Activated T-cell treated with anti-CD3 and anti-CD28 coated beads, Interleukin-2, amount 50 U/mL, for 24 hours (primary cell): ENCODE results near the gene NEUROG2.
"Not testable (repeated sequence)": the region's sequence is repeated elsewhere in the genome, so short reads cannot be mapped to it uniquely, and the experiment has no call there.

ENCODE experiments used
- DNase-seq: peaks from one replicate; pipeline ENCODE4 v3.0.0-alpha.2; 2020
- H3K27ac Mint-ChIP-seq: 2 replicates; pipeline ENCODE4 v1.8.0; 2020; ENCODE audit warnings: mild to moderate bottlenecking, mixed read lengths
- H3K27me3 Mint-ChIP-seq: 2 replicates; pipeline ENCODE4 v1.8.0; 2020; ENCODE audit warnings: mixed read lengths
- H3K36me3 Mint-ChIP-seq: 2 replicates; pipeline ENCODE4 v1.8.0; 2020; ENCODE audit warnings: low read depth, mixed read lengths
- H3K4me1 Mint-ChIP-seq: 2 replicates; pipeline ENCODE4 v1.8.0; 2020; ENCODE audit warnings: low read depth, mixed read lengths
- H3K4me3 Mint-ChIP-seq: 2 replicates; pipeline ENCODE4 v1.8.0; 2020; ENCODE audit warnings: mild to moderate bottlenecking, moderate library complexity, mixed read lengths
- H3K9me3 Mint-ChIP-seq: 2 replicates; pipeline ENCODE4 v1.8.0; 2020; ENCODE audit warnings: mixed read lengths

Gene NEUROG2

GRCh38 chr4:112516066-112516470 lies at the start of gene NEUROG2:
TSS of gene NEUROG2 (minus strand) at chr4:112516180. CDS start at chr4:112515475, 705 bp downstream.
- no peaks in the 10 kb centered on the region for H3K9me3 Mint-ChIP-seq
- peak within 1 kb of the TSS; percentile 85 for H3K4me3 Mint-ChIP-seq
- peaks cover 2% of the 10 kb centered on the region for H3K36me3 Mint-ChIP-seq
- peaks cover 55% of the 10 kb centered on the region for H3K4me1 Mint-ChIP-seq
- peak within 1 kb of the TSS; percentile 75 for H3K27ac Mint-ChIP-seq
- H3K27me3 Mint-ChIP-seq = peaks cover 96% of the 10 kb centered on the region
- no peak for DNase-seq

- H3K4me1 Mint-ChIP-seq = no peaks in the 10 kb centered on the region
- H3K4me3 Mint-ChIP-seq = no peak overlapping the region
- H3K27ac Mint-ChIP-seq = no peak overlapping the region
Measured at GRCh38 chr4:112564706-112565270, 48.8 kb upstream of the NEUROG2 start.

GRCh38 chr4:112563431-112564200 lies 47.6 kb upstream of the NEUROG2 start:
- H3K4me3 Mint-ChIP-seq = no peak overlapping the region
- peaks cover 45% of the 10 kb centered on the region for H3K36me3 Mint-ChIP-seq
- no peaks in the 10 kb centered on the region for H3K4me1 Mint-ChIP-seq
- no peaks in the 10 kb centered on the region for H3K9me3 Mint-ChIP-seq
- no peak overlapping the region for H3K27ac Mint-ChIP-seq
- no peaks in the 10 kb centered on the region for H3K27me3 Mint-ChIP-seq
- DNase-seq = no peak

More at GRCh38 chr4:112564706-112565270, 48.8 kb upstream of the NEUROG2 start:
- Mint-ChIP-seq H3K27me3 (no peaks in the 10 kb centered on the region), H3K36me3 (peaks cover 37% of the 10 kb centered on the region), H3K9me3 (no peaks in the 10 kb centered on the region)
- DNase-seq = no peak

GRCh38 chr4:112562254-112562879 lies 46.4 kb upstream of the NEUROG2 start:
- H3K36me3 Mint-ChIP-seq = peaks cover 51% of the 10 kb centered on the region
- no peaks in the 10 kb centered on the region for H3K27me3 Mint-ChIP-seq
- DNase-seq = no peak
- no peaks in the 10 kb centered on the region for H3K9me3 Mint-ChIP-seq
- no peaks in the 10 kb centered on the region for H3K4me1 Mint-ChIP-seq
- no peak overlapping the region for H3K27ac Mint-ChIP-seq
- no peak overlapping the region for H3K4me3 Mint-ChIP-seq

DNA sequence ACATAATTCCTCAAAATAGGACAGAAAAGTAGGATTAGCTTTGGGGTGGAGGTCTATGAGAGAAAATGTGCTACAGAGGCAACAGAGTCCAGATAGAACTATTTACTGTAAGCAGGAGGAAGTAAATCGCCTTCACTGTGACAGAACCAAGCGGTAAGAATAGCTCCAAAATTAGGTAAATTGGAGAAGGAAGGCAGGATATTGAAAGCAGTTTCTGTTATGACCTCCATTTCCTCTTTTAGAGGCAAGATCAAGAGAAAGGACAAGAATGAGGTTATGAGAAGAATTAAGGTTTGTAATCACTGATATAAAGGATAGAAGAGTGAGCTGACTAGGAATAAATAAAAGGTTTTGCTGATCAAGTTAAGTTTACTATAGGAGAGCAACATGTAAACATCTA lies 44.1 kb upstream of the NEUROG2 start:
- no peaks in the 10 kb centered on the region for H3K27me3 Mint-ChIP-seq
- no peak overlapping the region for H3K4me3 Mint-ChIP-seq
- no peaks in the 10 kb centered on the region for H3K4me1 Mint-ChIP-seq
- peaks cover 49% of the 10 kb centered on the region for H3K36me3 Mint-ChIP-seq
- H3K27ac Mint-ChIP-seq = no peak overlapping the region
- no peak for DNase-seq
- H3K9me3 Mint-ChIP-seq = no peaks in the 10 kb centered on the region

DNA sequence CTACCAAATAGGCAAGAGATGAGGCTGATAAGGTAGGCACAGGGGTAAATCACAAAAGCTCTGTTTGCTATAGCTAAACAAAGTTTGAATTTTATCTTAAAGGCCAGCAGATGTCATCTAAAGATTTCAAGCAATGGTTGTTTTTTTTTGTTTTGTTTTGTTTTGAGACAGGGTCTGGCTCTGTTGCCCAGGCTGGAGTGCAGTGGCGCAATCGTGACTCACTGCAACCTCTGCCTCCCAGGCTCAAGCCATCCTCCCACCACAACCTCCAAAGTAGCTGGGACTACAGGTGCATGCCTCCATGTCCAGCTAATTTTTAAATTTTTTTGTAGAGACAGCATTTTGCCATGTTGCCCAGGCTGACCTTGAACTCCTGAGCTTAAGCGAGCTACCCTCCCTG lies 43.1 kb upstream of the NEUROG2 start:
- no peaks in the 10 kb centered on the region for H3K27me3 Mint-ChIP-seq
- H3K4me3 Mint-ChIP-seq = no peak overlapping the region
- H3K4me1 Mint-ChIP-seq = no peaks in the 10 kb centered on the region
- H3K9me3 Mint-ChIP-seq = no peaks in the 10 kb centered on the region
- no peak overlapping the region for H3K27ac Mint-ChIP-seq
- DNase-seq = no peak
- peaks cover 51% of the 10 kb centered on the region for H3K36me3 Mint-ChIP-seq

GRCh38 chr4:112557676-112558411 lies 41.9 kb upstream of the NEUROG2 start:
- Mint-ChIP-seq H3K36me3 (peaks cover 55% of the 10 kb centered on the region), H3K9me3 (no peaks in the 10 kb centered on the region), H3K4me3 (no peak overlapping the region), H3K27me3 (no peaks in the 10 kb centered on the region), H3K4me1 (no peaks in the 10 kb centered on the region), H3K27ac (no peak overlapping the region)
- no peak for DNase-seq

- not testable (repeated sequence) for DNase-seq, H3K4me3 Mint-ChIP-seq, H3K27me3 Mint-ChIP-seq, H3K4me1 Mint-ChIP-seq, H3K9me3 Mint-ChIP-seq, H3K27ac Mint-ChIP-seq
- H3K36me3 Mint-ChIP-seq = peaks cover 36% of the 10 kb centered on the region
Measured at GRCh38 chr4:112554271-112554670, 38.3 kb upstream of the NEUROG2 start.

DNA sequence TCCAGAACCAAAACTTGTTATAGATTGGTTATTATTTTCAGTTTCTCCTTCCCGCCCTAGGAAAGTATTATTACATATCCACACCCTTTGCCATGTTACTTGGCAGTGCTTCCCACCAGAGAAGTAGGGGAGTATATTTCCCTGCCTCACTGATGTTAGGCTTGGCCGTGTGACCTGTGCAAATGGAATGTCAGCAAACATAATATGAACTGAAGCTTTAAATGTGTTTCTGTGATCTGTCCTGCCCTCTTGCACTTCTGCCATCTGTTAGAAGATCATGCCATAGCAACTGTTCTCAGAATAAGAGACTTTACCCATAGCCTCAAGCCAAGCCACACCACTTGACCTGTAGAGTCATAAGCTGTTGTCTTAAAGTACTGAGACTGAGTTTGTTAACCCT lies 36.7 kb upstream of the NEUROG2 start:
- H3K4me1 Mint-ChIP-seq = no peaks in the 10 kb centered on the region
- no peak overlapping the region for H3K27ac Mint-ChIP-seq
- no peaks in the 10 kb centered on the region for H3K27me3 Mint-ChIP-seq
- no peak overlapping the region for H3K4me3 Mint-ChIP-seq
- DNase-seq = no peak
- H3K36me3 Mint-ChIP-seq = peaks cover 26% of the 10 kb centered on the region
- H3K9me3 Mint-ChIP-seq = no peaks in the 10 kb centered on the region

GRCh38 chr4:112550728-112551127 lies 34.7 kb upstream of the NEUROG2 start:
- Mint-ChIP-seq H3K4me1 (no peaks in the 10 kb centered on the region), H3K27me3 (no peaks in the 10 kb centered on the region), H3K36me3 (peaks cover 26% of the 10 kb centered on the region), H3K4me3 (no peak overlapping the region), H3K9me3 (no peaks in the 10 kb centered on the region), H3K27ac (no peak overlapping the region)
- no peak for DNase-seq

DNA sequence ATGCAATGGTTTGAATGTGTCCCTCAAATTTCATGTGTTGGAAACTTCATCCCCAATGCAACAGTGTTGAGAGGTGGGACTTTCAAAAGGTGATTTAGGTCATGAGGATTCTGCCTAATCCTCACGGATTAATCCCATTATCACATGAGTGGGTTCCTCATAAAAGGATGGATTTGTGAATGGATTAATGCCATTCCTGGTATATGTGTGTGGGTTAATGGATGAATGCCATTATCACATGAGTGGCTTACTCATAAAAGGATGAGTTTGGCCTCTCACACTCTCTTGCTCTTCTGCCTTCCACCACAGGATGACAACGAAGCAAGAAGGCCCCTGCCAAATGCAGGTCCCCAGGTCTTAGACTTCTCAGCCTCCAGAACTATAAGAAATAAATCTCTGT lies 30.5 kb upstream of the NEUROG2 start:
- no peaks in the 10 kb centered on the region for H3K9me3 Mint-ChIP-seq
- no peaks in the 10 kb centered on the region for H3K4me1 Mint-ChIP-seq
- no peaks in the 10 kb centered on the region for H3K27me3 Mint-ChIP-seq
- no peak overlapping the region for H3K27ac Mint-ChIP-seq
- no peak for DNase-seq
- H3K36me3 Mint-ChIP-seq = peaks cover 17% of the 10 kb centered on the region
- no peak overlapping the region for H3K4me3 Mint-ChIP-seq

GRCh38 chr4:112545346-112545745 lies 29.4 kb upstream of the NEUROG2 start:
- DNase-seq = no peak
- peaks cover 17% of the 10 kb centered on the region for H3K36me3 Mint-ChIP-seq
- H3K4me1 Mint-ChIP-seq = no peaks in the 10 kb centered on the region
- no peak overlapping the region for H3K4me3 Mint-ChIP-seq
- H3K27me3 Mint-ChIP-seq = no peaks in the 10 kb centered on the region
- no peak overlapping the region for H3K27ac Mint-ChIP-seq
- no peaks in the 10 kb centered on the region for H3K9me3 Mint-ChIP-seq

- H3K4me3 Mint-ChIP-seq = no peak overlapping the region
Measured at GRCh38 chr4:112540695-112541094, 24.7 kb upstream of the NEUROG2 start.

DNA sequence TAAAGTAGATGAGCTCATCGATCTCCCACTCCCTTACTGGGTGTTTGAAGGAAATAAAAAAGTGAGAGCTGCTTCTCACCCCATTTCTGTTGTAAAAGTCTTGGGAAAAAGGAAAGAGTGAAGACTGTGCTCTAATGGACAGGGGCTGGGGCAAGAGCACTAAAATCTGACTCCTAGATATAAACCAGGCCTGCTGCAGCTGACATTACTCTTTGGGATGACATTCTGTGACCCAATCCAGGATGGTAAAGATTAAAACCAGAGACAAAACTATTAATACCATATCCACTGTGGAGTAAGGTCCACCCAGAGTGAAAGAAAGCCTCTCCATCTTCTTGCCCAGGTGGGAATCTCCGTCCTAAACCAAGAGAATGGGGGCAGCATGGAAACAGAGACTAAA lies 20.1 kb upstream of the NEUROG2 start:
- Mint-ChIP-seq H3K4me1 (no peaks in the 10 kb centered on the region), H3K27me3 (peaks cover 4% of the 10 kb centered on the region), H3K27ac (no peak overlapping the region), H3K4me3 (no peak overlapping the region), H3K36me3 (peaks cover 6% of the 10 kb centered on the region), H3K9me3 (no peaks in the 10 kb centered on the region)
- no peak for DNase-seq

More at GRCh38 chr4:112540695-112541094, 24.7 kb upstream of the NEUROG2 start:
- Mint-ChIP-seq H3K4me1 (no peaks in the 10 kb centered on the region), H3K9me3 (no peaks in the 10 kb centered on the region), H3K27ac (no peak overlapping the region), H3K27me3 (no peaks in the 10 kb centered on the region), H3K36me3 (peaks cover 14% of the 10 kb centered on the region)
- DNase-seq = no peak
